ENCODE data around the gene PTPN14.
"Not testable (repeated sequence)": the region's sequence is repeated elsewhere in the genome, so short reads cannot be mapped to it uniquely, and the experiment has no call there.

PTPN14 gene

GRCh38 chr1:214494706-214495105 is 56.7 kb downstream of the PTPN14 start:
- ATAC-seq = peak; percentile 62
- TF ChIP-seq TSHZ2 (CRISPR knock-in tag; IDR thresholded peaks at IDR 0.05) = no peak

- not testable (repeated sequence) for ATAC-seq
Measured at GRCh38 chr1:214494179-214494578, 57.2 kb downstream of the PTPN14 start.

- TF ChIP-seq ZFP30 (CRISPR knock-in tag; IDR thresholded peaks at IDR 0.05) = no peak
- no peak for TF ChIP-seq ZNF565 (CRISPR knock-in tag; conservative IDR thresholded peaks at IDR 0.05; ENCODE audit: low read depth)
- TF ChIP-seq CSDC2 (CRISPR knock-in tag; IDR thresholded peaks at IDR 0.05) = no peak
- TF ChIP-seq TSHZ2 (CRISPR knock-in tag; IDR thresholded peaks at IDR 0.05) = no peak
- no peak for TF ChIP-seq ESRRG (CRISPR knock-in tag; IDR thresholded peaks at IDR 0.05)
- no peak for ATAC-seq
Measured at GRCh38 chr1:214493126-214493796, 58.1 kb downstream of the PTPN14 start.

- no peak; the same call in 2 of the 3 replicates for ATAC-seq
- TF ChIP-seq ZNF565 (CRISPR knock-in tag; conservative IDR thresholded peaks at IDR 0.05; ENCODE audit: low read depth) = no peak
- TF ChIP-seq POU6F1 (CRISPR knock-in tag; IDR thresholded peaks at IDR 0.05; ENCODE audit: borderline replicate concordance, low read depth) = no peak
- TF ChIP-seq ESRRG (CRISPR knock-in tag; IDR thresholded peaks at IDR 0.05) = no peak
- TF ChIP-seq ZNF70 (CRISPR knock-in tag; IDR thresholded peaks at IDR 0.05) = no peak
- TF ChIP-seq ZFP3 (CRISPR knock-in tag; IDR thresholded peaks at IDR 0.05) = no peak
- no peak for TF ChIP-seq SNAI2 (CRISPR knock-in tag; IDR thresholded peaks at IDR 0.05)
- no peak for TF ChIP-seq ZNF8 (CRISPR knock-in tag; IDR thresholded peaks at IDR 0.05)
- no peak for TF ChIP-seq ZC3H10 (CRISPR knock-in tag; IDR thresholded peaks at IDR 0.05)
- TF ChIP-seq TSHZ2 (CRISPR knock-in tag; IDR thresholded peaks at IDR 0.05) = no peak
- TF ChIP-seq CSRNP3 (CRISPR knock-in tag; IDR thresholded peaks at IDR 0.05) = no peak
- no peak for TF ChIP-seq ZFP30 (CRISPR knock-in tag; IDR thresholded peaks at IDR 0.05)
- TF ChIP-seq PATZ1 (CRISPR knock-in tag; IDR thresholded peaks at IDR 0.05; ENCODE audit: borderline replicate concordance) = no peak
- no peak for TF ChIP-seq TCF4 (CRISPR knock-in tag; IDR thresholded peaks at IDR 0.05; ENCODE audit: borderline replicate concordance)
- no peak for TF ChIP-seq CSDC2 (CRISPR knock-in tag; IDR thresholded peaks at IDR 0.05)
- no peak for TF ChIP-seq CREB5 (CRISPR knock-in tag; IDR thresholded peaks at IDR 0.05; ENCODE audit: low read depth)
Measured at GRCh38 chr1:214492401-214493075, 58.9 kb downstream of the PTPN14 start.

All from SK-N-SH treated with all-trans-retinoic acid at 6 μM for 48 hours (cell line).